GM12874 (cell line): ENCODE results near the gene ITGA2.

Experiments
- TF ChIP-seq, protein P1 (sequence below): IDR thresholded peaks from 2 replicates; pipeline ENCODE4 v1.5.1; 2011; ENCODE audit warnings: low read depth, mild to moderate bottlenecking, control low read depth, low read length, moderate library complexity; ENCODE audit not compliant: insufficient read depth

ITGA2 gene

GRCh38 chr5:53099546-53099945 lies 110.4 kb downstream of the ITGA2 start:
- TF ChIP-seq, protein P1, sequence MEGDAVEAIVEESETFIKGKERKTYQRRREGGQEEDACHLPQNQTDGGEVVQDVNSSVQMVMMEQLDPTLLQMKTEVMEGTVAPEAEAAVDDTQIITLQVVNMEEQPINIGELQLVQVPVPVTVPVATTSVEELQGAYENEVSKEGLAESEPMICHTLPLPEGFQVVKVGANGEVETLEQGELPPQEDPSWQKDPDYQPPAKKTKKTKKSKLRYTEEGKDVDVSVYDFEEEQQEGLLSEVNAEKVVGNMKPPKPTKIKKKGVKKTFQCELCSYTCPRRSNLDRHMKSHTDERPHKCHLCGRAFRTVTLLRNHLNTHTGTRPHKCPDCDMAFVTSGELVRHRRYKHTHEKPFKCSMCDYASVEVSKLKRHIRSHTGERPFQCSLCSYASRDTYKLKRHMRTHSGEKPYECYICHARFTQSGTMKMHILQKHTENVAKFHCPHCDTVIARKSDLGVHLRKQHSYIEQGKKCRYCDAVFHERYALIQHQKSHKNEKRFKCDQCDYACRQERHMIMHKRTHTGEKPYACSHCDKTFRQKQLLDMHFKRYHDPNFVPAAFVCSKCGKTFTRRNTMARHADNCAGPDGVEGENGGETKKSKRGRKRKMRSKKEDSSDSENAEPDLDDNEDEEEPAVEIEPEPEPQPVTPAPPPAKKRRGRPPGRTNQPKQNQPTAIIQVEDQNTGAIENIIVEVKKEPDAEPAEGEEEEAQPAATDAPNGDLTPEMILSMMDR, result no peak

DNA sequence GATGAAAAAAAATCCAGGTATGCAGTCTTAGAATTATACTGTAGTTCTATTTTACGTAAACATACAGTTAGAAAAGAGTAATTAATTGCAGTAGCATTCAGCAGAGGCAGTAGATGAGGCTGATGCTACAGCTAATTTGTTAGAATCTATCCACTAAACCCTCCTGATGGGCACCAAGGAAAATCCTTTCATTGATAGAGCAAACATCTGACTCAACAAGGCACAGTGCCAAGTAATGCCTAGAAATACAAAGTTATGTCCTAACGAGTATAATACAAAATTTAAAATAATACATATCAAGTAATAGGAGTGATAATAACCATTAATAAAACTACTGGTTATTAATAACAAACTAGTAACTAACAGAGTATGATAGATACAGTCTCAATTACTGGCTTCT lies 111.5 kb downstream of the ITGA2 start:
- TF ChIP-seq, protein P1, result no peak

GRCh38 chr5:53105611-53106300 lies 116.6 kb downstream of the ITGA2 start:
- TF ChIP-seq, protein P1, result no peak

DNA sequence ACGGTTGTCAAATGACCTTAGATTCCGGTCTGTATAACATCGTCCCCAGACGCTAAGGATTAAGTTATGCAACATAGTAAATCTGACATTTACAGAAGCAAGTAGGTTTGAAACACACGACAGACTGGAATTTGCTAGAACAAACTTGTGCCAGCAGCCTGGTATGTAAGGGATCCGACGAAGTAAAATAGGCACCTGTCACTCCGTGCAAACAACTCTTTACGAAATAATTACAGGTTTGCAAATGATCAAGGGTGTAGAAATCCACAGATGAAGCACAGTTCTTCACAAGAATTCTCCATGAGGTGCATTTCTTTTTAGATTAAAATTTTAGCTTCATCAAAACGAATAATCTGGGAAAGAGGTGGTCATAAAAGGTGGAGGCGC lies 119.9 kb downstream of the ITGA2 start:
- TF ChIP-seq, protein P1, result no peak

DNA sequence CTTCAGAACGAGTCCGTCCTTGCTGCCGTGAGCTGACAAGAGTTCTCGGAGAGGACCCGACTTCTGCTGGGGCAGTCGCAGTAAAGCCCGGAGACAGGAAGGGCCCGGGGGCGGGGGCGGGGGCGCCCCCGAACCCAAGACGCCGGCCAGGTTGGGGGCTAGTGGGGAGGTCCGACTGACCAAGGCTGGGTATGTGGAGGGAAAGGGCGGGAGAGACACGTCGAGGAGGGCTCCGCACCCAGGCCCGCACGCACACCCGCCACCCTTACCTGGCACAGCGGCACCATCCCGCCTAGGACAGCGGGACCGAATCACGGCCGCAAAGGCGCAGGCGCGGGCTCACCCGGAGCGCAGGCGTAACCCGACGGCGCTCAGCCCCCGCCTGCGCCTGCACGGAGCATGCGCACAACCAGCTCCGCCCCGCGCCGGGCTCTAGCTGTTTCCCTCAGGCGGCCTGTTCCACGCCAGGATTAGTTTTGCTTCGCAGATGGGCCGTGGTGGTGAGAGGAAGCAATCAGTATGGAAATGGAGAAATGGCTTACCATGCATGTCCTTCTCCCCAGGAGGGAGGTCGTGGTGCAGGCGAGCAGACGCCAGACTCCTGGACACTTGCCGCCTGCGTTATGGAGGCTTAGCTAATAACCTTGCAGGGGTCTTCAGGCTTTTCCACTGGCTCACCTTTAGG lies 120.4 kb downstream of the ITGA2 start, which contains the start of gene MOCS2:
Gene MOCS2, minus strand, starts transcription at position 315 of the 685 bp plus-strand sequence. CDS start 2,583 bp downstream, outside the sequence.
- TF ChIP-seq, protein P1, result no peak

DNA sequence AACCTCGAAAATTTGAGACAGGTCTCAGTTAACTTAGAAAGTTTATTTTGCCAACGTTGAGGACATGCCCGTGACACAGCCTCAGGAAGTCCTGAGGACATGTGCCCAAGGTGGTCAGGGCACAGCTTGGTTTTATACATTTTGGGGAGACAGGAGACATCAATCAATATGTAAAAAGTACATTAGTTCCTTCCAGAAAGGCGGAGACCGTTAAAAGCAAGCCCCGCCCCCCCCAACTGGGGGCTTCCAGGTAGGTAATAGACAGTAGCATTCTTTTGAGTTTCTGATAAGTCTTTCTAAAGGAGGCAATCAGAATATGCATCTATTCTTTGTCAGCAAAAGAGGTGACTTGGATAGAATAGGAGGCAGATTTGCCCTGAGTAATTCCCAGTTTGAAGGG lies 121.0 kb downstream of the ITGA2 start:
- TF ChIP-seq, protein P1, result no peak

DNA sequence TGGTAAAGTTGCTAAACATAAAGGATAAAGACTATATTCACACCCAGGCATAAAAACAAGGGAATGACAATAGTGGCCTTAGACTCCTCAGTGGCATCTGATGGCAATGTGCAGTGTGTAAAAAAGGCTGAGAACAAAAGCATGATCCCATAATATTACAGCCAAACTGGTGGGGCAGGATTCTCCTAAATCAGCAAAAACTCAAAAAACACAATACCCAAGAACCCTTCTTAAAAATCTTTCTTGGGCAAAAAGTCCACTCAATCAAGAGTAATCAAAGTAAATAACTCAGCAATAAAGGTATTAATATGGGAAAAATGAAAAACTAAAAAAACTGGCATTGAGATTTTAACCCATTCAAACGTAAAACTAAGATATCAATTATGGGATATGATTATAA lies 122.0 kb downstream of the ITGA2 start:
- TF ChIP-seq, protein P1, result no peak
